ENCODE measurements around the gene INAFM2.

The INAFM2 gene

DNA sequence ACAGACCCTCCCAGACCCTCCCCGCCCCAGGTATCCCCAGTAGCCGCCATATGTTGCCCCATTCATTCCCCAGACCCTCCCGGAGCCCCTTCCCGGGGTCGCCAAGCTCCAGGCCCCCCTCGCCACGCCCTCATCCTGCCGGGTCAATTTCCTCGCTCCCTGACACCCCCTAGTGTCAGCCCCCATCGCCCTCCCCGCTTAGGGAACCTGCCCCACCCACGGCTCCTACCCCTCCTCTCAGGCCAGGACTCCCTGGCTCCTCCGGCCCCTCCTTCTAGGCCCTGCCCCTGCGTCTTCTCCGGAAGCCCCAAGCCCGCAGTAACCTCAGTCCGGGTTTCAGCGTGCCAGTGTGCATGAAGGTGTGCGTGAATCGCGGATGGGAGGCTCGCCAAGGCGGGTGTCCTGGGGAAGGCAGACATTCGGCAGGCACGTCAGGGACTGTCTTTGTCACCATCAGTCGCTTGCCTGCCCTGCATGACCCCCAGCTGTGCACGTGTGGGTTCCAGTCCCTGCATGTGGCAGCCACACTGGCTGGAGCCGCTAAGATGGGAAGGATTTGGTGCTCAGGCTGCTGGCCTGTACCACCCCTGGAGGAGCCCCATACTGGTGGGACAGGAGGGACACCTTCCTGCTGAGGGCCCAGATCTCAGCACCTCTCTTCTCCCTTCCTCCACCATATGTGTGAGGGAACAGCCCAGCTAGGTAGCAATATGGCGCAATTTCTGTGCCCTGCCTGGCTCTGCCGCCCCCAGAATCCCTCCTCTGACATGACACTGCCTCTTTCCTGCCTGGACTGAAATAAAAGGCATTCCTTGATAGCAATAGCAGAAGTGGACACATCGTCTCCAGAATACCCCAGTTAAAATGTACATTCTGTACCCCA is 35.2 kb downstream of the INAFM2 start:
- DNase-seq (ENCODE audit: extremely low read depth in 1 of 2, low read depth in 1 of 2) = no peak

DNA sequence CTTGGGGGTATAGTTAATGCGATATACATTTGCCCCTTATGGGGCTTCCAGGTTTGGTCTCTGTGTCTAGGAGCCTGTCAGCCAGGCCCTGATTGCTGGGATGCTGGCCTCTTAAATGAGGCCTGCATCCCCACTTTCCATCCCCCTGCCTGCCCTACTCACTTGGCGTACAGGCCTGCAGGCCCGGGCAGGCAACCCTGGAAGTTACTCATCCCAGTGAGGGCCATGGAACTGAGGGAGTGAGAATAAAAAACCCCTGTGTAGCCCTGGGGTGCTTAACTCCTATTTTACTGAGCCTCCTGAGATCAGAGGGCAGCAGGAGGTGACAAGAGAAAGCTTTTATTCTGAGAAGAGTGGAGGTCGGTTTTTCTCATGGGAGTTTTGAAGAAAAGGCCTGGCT is 36.5 kb downstream of the INAFM2 start:
- no peak for DNase-seq (ENCODE audit: extremely low read depth in 1 of 2, low read depth in 1 of 2)

DNA sequence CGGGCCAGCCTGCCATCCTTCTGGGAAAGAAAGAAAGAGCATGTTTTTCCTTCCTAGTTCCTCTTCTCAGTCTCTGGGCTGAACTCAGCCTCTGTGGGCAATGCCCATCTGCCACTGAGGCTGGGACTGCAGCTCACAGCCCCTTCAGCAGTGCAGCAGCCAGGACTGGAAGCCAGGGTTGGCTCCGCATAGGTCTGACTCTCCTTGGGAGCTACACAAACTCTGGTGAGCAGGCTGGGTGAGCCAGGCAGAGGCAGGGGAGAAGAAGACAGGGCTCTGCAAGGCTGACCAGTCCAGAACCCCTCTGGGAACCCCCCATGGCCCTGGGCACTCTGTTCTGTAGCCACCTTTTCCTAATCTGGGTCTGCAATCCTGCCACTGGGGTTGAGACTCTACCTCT is 38.1 kb downstream of the INAFM2 start:
- no peak for DNase-seq (ENCODE audit: extremely low read depth in 1 of 2, low read depth in 1 of 2)

DNA sequence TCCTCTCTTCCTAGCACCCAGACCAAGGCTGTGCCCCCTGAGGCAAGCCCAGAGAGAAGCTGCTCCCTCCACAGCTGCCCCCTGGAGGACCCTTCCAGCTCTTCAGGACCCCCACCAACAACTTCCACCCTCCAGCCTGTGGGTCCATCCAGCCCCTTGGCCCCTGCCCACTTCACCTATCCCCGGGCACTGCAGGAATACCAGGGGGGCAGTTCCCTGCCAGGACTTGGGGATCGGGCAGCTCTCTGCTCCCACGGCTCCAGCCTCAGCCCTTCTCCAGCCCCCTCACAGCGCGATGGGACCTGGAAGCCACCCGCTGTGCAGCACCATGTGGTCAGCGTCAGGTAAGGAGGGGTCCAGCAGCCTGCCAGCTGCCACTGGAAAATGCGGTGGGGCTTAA is 40.1 kb downstream of the INAFM2 start:
- no peak for DNase-seq (ENCODE audit: extremely low read depth in 1 of 2, low read depth in 1 of 2)

DNA sequence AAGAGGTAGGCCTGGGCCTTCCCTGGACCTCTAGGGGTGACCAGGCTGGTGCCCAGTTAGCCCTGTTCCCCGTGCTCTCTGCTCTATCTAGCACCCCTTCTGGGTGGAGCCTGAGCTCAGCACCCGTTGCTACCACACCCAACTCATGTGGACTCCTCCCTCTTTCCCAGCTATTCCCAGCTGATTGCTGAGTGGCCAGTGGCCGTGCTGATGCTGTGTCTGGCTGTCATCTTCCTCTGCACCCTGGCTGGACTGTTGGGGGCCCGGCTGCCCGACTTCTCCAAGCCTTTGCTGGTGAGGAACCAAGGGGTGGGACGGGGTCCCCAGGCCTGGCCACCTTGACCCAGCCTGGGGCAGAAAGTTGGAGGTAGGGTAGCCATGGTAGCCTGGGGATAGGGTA is 40.8 kb downstream of the INAFM2 start:
- DNase-seq (ENCODE audit: extremely low read depth in 1 of 2, low read depth in 1 of 2) = no peak

DNA sequence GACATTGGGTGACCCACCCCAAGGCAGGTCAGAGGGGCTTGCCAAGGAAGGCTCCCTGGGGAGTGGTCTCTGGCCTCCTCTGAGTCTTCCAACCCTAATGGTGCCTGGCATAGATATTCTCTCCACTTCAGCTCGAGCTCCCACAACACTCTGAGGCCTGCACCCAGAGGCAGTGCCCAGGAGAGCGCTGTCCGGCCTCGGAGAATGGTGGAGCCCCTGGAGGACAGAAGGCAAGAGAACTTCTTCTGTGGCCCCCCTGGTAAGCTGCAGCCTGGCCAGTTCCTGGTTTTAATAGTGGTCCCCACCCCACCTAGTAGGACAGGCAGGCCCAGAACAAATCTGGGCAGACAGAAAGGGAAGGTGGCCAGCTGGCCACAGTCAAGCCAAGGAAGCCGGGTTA is 41.5 kb downstream of the INAFM2 start:
- no peak for DNase-seq (ENCODE audit: extremely low read depth in 1 of 2, low read depth in 1 of 2)

DNA sequence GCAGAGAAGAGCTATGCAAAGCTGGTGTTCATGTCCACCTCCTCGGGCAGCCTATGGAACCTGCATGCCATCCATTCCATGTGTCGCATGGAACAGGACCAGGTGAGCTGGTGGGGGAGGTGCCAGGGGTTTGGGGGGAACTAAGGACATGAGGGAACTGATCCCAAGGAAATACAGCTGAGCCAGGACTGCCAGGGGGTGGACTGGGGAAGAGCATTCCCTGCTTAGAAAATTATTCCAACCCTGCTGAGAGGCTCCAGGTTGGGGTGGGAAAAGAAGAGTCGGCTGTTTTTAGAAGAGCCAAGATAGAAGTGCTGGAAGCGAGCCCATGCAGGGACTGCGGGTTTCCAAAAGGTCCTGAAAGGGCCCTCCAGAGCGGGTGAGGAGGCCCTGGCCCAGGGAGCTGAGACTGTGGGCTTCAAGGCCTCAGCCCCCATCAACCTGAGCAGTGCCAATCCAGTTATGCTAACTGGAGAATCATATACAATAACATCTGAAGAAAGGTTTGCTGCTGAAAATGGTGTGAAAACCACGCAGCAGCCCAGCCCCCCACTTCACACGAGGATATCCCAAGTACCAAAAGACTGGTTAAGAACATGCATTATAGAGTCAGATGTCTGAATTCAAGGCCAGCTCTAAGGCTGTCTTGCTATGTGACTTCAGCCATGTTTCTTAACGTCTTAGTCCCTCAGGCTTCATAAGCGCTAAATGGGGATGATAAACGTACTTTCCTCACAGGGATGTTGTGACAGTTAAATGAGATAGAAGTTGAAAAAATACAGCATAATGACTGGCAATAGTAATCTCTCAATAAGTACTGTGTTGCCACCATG is 42.3 kb downstream of the INAFM2 start:
- no peak for DNase-seq (ENCODE audit: extremely low read depth in 1 of 2, low read depth in 1 of 2)

DNA sequence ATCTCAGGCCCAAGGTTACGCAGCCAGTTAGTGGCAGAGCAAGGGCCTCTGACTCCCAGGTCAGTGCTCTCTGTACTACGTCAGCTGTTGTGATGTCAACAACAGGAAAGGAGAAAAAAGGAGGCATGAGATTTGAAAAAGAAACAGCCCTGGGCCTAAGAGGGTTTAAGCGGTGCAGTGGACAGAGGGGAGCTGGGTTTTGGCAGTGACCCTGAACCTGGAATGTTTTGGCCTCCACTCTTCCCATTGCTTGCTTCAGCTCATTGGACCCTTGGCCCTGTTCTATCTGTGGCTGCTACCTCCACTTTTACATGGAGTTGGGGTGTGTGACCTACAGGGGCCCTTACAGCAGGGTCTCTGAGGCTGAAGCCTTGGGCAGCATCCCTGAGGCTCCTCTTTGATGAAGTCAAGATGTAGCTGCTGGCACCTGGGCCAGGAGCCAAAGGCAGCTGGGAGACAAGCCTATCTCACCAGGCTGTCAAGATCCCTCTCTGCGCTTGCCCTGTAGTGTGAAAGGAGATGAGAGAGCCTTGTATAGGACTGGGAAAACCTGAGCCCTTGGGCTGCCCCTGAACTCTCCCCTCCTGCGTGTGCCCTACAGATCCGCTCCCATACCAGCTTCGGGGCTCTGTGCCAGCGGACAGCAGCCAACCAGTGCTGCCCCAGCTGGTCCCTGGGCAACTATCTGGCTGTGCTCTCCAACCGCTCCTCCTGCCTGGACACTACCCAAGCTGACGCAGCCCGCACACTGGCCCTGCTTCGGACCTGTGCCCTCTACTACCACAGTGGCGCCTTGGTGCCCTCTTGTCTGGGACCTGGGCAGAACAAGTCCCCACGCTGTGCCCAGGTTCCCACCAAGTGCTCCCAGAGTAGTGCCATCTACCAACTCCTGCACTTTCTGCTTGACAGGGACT is 43.2 kb downstream of the INAFM2 start:
- DNase-seq (ENCODE audit: extremely low read depth in 1 of 2, low read depth in 1 of 2) = no peak

DNA sequence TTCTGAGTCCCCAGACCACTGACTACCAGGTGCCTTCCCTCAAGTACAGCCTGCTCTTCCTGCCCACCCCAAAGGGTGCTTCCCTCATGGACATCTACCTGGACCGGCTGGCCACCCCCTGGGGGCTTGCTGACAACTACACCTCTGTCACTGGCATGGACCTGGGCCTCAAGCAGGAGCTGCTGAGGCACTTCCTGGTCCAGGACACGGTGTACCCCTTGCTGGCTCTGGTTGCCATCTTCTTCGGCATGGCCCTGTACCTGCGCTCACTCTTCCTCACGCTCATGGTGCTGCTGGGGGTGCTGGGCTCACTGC is 43.8 kb downstream of the INAFM2 start:
- DNase-seq (ENCODE audit: extremely low read depth in 1 of 2, low read depth in 1 of 2) = no peak

DNA sequence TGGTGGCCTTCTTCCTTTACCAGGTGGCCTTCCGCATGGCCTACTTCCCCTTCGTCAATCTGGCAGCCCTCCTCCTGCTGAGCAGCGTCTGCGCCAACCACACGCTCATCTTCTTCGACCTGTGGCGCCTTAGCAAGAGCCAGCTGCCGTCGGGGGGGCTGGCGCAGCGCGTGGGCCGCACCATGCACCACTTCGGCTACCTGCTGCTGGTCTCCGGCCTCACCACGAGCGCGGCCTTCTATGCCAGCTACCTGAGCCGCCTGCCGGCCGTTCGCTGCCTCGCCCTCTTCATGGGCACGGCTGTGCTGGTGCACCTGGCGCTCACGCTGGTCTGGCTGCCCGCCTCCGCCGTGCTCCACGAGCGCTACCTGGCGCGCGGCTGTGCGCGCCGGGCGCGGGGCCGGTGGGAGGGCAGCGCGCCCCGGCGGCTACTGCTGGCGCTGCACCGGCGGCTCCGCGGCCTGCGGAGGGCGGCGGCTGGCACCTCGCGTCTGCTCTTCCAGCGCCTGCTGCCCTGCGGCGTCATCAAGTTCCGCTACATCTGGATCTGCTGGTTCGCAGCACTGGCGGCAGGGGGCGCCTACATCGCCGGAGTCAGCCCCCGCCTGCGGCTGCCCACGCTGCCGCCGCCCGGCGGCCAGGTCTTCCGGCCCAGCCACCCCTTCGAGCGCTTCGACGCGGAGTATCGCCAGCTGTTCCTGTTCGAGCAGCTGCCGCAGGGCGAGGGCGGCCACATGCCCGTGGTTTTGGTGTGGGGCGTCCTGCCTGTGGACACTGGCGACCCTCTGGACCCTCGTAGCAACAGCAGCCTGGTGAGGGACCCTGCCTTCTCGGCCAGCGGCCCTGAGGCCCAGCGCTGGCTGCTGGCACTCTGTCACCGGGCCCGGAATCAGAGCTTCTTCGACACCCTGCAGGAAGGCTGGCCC is 44.5 kb downstream of the INAFM2 start:
- peak; percentile 69 to 76 for DNase-seq (ENCODE audit: extremely low read depth in 1 of 2, low read depth in 1 of 2)

DNA sequence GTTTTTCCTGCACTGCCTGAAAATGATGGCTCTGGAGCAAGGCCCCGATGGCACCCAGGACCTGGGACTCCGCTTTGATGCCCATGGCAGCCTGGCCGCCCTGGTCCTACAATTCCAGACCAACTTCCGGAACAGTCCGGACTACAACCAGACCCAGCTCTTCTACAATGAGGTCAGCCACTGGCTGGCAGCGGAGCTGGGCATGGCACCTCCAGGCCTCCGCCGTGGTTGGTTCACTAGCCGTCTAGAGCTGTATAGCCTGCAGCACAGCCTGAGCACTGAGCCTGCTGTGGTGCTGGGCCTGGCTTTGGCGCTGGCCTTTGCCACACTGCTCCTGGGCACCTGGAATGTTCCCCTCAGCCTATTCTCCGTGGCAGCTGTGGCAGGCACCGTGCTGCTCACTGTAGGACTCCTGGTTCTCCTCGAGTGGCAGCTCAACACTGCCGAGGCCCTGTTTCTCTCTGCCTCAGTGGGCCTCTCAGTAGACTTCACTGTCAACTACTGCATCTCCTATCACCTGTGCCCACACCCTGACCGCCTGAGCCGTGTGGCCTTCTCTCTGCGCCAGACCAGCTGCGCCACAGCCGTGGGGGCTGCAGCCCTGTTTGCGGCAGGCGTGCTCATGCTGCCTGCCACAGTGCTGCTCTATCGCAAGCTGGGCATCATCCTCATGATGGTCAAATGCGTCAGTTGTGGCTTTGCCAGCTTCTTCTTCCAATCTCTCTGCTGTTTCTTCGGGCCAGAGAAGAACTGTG is 45.4 kb downstream of the INAFM2 start:
- no peak for DNase-seq (ENCODE audit: extremely low read depth in 1 of 2, low read depth in 1 of 2)

DNA sequence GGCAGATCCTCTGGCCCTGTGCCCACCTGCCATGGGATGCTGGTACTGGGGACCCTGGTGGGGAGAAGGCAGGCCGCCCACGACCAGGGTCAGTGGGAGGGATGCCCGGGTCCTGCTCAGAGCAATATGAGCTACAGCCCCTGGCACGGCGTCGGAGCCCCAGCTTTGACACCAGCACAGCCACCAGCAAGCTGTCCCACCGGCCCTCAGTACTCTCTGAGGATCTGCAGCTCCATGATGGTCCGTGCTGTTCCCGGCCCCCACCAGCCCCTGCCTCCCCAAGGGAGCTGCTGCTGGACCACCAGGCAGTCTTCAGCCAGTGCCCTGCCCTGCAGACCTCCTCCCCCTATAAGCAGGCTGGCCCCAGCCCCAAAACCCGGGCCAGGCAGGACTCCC is 46.0 kb downstream of the INAFM2 start:
- DNase-seq (ENCODE audit: extremely low read depth in 1 of 2, low read depth in 1 of 2) = no peak

DNA sequence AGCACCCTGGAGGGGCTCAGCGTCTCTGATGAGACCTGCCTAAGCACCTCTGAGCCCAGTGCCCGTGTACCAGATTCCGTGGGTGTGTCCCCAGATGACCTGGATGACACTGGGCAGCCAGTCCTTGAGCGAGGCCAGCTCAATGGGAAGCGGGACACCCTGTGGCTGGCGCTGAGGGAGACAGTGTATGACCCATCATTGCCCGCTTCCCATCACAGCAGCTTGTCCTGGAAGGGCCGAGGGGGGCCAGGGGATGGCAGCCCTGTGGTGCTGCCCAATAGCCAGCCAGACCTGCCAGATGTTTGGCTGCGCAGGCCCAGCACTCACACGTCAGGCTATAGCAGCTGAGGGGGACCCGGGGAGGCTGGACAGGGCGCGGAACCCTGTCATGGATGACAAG is 46.5 kb downstream of the INAFM2 start:
- no peak for DNase-seq (ENCODE audit: extremely low read depth in 1 of 2, low read depth in 1 of 2)

DNA sequence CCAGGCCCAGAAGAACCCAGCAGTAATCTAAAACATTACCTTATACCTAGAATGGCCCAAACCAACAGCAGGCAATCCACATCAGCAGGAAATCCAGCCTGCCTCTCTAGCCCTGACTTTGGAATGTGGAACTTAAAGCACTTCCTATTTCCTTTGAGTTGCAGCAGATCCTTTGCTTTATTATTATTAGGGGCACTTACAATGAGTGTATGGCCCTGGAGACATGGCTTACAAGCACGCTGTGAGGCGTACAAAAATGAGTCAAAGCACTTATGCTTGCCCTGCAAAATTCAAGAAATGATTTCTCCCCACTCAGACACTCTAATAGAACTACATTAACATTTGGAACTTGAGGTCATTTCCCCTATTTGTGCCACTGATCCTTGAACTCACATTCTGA is 49.5 kb downstream of the INAFM2 start:
- no peak for DNase-seq (ENCODE audit: extremely low read depth in 1 of 2, low read depth in 1 of 2)

All from activated CD8-positive, alpha-beta memory T cell treated with anti-CD3 and anti-CD28 coated beads for 1 hour (primary cell).